ENCODE results near the gene CAPN15.

DNA sequence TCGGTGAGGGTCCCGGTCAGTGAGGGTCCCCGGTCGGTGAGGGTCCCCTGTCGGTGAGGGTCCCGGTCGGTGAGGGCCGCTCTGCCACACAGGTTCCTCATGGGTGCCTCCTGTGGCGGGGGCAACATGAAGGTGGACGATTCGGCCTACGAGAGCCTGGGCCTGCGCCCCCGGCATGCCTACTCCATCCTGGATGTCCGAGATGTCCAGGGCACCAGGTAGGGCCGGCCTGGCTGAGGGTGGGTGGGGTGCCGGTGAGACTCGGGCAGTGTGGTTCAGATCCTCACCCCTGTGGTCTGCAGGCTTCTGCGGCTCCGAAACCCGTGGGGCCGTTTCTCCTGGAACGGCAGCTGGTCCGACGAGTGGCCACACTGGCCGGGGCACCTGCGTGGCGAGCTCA lies 23.7 kb downstream of the CAPN15 start:
- TF ChIP-seq, protein P1, sequence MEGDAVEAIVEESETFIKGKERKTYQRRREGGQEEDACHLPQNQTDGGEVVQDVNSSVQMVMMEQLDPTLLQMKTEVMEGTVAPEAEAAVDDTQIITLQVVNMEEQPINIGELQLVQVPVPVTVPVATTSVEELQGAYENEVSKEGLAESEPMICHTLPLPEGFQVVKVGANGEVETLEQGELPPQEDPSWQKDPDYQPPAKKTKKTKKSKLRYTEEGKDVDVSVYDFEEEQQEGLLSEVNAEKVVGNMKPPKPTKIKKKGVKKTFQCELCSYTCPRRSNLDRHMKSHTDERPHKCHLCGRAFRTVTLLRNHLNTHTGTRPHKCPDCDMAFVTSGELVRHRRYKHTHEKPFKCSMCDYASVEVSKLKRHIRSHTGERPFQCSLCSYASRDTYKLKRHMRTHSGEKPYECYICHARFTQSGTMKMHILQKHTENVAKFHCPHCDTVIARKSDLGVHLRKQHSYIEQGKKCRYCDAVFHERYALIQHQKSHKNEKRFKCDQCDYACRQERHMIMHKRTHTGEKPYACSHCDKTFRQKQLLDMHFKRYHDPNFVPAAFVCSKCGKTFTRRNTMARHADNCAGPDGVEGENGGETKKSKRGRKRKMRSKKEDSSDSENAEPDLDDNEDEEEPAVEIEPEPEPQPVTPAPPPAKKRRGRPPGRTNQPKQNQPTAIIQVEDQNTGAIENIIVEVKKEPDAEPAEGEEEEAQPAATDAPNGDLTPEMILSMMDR (IDR thresholded peaks at IDR 0.05) = no peak
- no peak for TF ChIP-seq POLR2A (IDR thresholded peaks at IDR 0.05)

Data from Peyer's patch (tissue), 4 donors.